H1 (cell line): Measurements from ENCODE around the gene CDX2. TPM values are rescaled to one million over a fixed set of nuclear protein-coding genes. Genes with fewer than 3 reads are reported as not detected.

ENCODE experiments used
- SRF ChIP-seq: IDR thresholded peaks from 2 replicates; pipeline ENCODE4 v1.6.1; 2011; ENCODE audit warnings: mild to moderate bottlenecking, low read depth, low read length, moderate library complexity
- polyA plus RNA-seq, 7 experiments: library from polyadenylated mRNA; depleted of rRNA in 3 of 7; stranded (reverse) in 5 of 7; unstranded in 2 of 7; fragments of >200 nt in 5 of 7; fragments of 200-250 nt in 2 of 7; gene quantifications; 1 replicate in 5 of 7; 2 replicates in 1 of 7; 4 replicates in 1 of 7; pipeline versions ENCODE4 v1.2.1 to v1.2.3, GENCODE V29; 2011 to 2013; ENCODE audit warnings: missing spikeins in 2 of 7, mixed read lengths in 2 of 7
- total RNA-seq: library from RNA; stranded (reverse); fragmentation: NEBNext Ultra II Directional; extraction: Animal tissue kit (Norgen Biotek cat#: 25700); gene quantifications from 2 replicates; pipeline ENCODE4 v1.2.1, GENCODE V29; 2021
- TF ChIP-seq, protein P1 (sequence below): IDR thresholded peaks from 2 replicates; pipeline ENCODE4 v1.6.1; 2012; ENCODE audit warnings: inconsistent platforms

Gene CDX2
- total and polyA plus RNA-seq, 2 of the 8 experiments (the other 6 are each of a cell fraction or from before 2014, with no cell fraction given), result 0.09 TPM; not detected in 1

DNA sequence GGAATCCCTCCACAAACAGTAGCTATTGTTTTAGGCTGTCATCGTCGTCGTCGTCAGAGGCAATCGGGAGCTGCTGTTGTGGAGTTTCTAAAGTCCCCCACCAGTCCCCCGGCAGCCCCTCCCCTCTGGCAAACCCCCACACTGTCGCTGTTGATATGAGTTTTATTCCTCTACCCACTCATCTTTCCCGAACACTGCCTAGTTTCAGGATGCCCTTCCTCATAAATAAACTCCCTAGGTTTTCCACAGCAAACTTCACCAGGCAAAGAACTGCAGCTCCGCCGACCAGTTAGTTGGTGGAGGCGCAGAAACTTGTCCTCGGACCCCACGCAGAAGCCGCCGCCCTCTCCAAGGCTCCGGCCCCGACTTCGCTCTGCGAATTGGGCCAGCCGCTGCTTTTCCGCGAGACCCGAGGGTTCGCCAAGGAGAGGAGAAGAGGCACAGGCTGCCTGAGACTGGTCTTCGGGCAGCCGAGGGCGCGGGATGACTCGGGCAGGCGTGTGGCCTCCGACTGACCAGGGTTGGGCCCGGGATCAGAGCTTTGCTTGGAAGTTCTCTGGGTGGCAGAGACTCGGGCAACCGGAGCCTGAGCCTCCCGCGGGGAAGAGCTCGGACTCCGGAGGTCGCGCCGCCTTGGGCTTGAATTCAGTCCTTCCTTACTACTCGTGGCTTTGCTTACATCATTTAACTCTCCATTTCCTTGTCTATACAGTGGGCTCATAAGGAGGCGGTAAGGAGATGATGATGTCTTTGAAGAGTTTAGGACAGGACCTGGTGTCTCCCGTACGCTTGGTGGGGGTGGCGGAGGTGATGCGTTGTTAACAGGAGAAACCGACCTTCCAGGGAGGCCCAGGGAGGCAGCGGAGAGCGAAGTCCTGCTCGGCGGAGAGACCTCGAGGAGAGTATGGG is 41.4 kb downstream of the CDX2 start (continued):
- TF ChIP-seq, protein P1, sequence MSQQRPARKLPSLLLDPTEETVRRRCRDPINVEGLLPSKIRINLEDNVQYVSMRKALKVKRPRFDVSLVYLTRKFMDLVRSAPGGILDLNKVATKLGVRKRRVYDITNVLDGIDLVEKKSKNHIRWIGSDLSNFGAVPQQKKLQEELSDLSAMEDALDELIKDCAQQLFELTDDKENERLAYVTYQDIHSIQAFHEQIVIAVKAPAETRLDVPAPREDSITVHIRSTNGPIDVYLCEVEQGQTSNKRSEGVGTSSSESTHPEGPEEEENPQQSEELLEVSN, result no peak
- TF ChIP-seq SRF, result no peak
